Fibroblast of lung (primary cell): ENCODE data around the gene PCDH1.

Experiments used
- CTCF ChIP-seq, 2 donors: IDR thresholded peaks in 1 of 2; conservative IDR thresholded peaks in 1 of 2; 1 replicate in 1 of 2; 2 replicates in 1 of 2; pipeline ENCODE4 v1.5.1; 2011 to 2012; ENCODE audit warnings: low read length in 2 of 2, control low read depth in 1 of 2, inconsistent platforms in 1 of 2, low read depth in 1 of 2, mild to moderate bottlenecking in 1 of 2
- EZH2 ChIP-seq: IDR thresholded peaks from 2 replicates; pipeline ENCODE4 v1.5.1; 2012; ENCODE audit warnings: low read length, control low read depth, mild to moderate bottlenecking; ENCODE audit errors: missing control alignments

GRCh38 chr5:141838326-141839014 lies 39.7 kb downstream of the PCDH1 start:
- TF ChIP-seq CTCF (conservative IDR thresholded peaks at IDR 0.05 in 1 of 2, IDR thresholded peaks at IDR 0.05 in 1 of 2; ENCODE audit: low read depth in 1 of 2, low read length in 2 of 2) (no peak), EZH2 (no peak)
